Natural killer cell treated with Interleukin-12 subunit alpha and Interleukin-12 subunit beta and Interleukin-15 and Interleukin-18, amount 100 ng/mL, for 72 hours (primary cell): ENCODE data around the gene TEX38. TPM values are rescaled to one million over a fixed set of nuclear protein-coding genes. Genes with fewer than 3 reads are reported as not detected.
A peak's percentile ranks its signal among the peaks of the same experiment; 100 is the strongest.

Experiments
- ATAC-seq, 2 donors: fragments of 150-1000 bp; cut with Tn5 transposase in 1 of 2; sonication (Bioruptor Pico), chemical (Tn5 transposase) in 1 of 2; 2 replicates each; pipeline ENCODE4 v1.10.0; 2021
- DNase-seq: peaks from one replicate; pipeline ENCODE4 v3.0.0; 2022; ENCODE audit warnings: low spot score
- H3K27ac Mint-ChIP-seq, 2 donors: 1 replicate in 1 of 2; 2 replicates in 1 of 2; pipeline ENCODE4 v1.8.0; 2022; ENCODE audit warnings: mixed read lengths in 2 of 2, mild to moderate bottlenecking in 1 of 2, moderate library complexity in 1 of 2
- H3K27me3 Mint-ChIP-seq, 2 donors: 1 replicate in 1 of 2; 2 replicates in 1 of 2; pipeline ENCODE4 v1.8.0; 2022; ENCODE audit warnings: mixed read lengths in 2 of 2
- H3K36me3 Mint-ChIP-seq: one replicate; pipeline ENCODE4 v1.8.0; 2022; ENCODE audit warnings: mixed read lengths
- H3K4me1 Mint-ChIP-seq, 2 donors: 1 replicate in 1 of 2; 2 replicates in 1 of 2; pipeline ENCODE4 v1.8.0; 2022; ENCODE audit warnings: low read depth in 2 of 2, mixed read lengths in 2 of 2, mild to moderate bottlenecking in 1 of 2
- H3K4me3 Mint-ChIP-seq: one replicate; pipeline ENCODE4 v1.8.0; 2022; ENCODE audit warnings: mixed read lengths
- H3K9me3 Mint-ChIP-seq: 2 replicates; pipeline ENCODE4 v1.8.0; 2022; ENCODE audit warnings: mixed read lengths
- total RNA-seq, 2 donors: library from RNA; stranded (reverse); gene quantifications; one replicate each; pipeline ENCODE4 v1.2.3, GENCODE V29; 2022

Gene TEX38
- total RNA-seq, 2 donors from 2014 or later = 0.59 TPM; not detected in 1

DNA sequence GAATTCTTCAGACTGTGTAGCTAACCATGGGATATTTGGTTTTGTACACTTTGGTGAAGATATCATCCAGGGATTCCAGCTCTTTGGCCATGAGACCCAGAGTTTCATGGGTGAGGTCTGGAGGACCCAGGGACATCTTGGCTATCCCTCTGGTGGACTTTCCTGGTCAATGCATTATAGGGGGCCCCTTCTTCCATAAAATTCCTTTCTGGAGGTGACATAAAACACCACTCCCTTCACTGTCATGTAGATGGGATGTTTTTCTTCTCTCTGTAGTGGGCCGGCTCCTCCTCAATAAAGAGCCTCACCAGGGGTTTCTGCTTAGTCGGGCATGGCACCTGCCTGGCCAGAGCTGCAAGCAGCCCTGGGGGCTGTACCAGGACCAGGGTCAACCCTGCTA is 5.7 kb upstream of the TEX38 start:
- DNase-seq = no peak
- Mint-ChIP-seq H3K4me3 (peak overlapping the region; percentile 85), H3K27me3 (no peaks in the 10 kb centered on the region), H3K36me3 (peaks cover 9% of the 10 kb centered on the region), H3K9me3 (no peaks in the 10 kb centered on the region), H3K27ac (no peak overlapping the region), H3K4me1 (peaks cover 15 to 16% of the 10 kb centered on the region in 2 donors)
- no peak for ATAC-seq

DNA sequence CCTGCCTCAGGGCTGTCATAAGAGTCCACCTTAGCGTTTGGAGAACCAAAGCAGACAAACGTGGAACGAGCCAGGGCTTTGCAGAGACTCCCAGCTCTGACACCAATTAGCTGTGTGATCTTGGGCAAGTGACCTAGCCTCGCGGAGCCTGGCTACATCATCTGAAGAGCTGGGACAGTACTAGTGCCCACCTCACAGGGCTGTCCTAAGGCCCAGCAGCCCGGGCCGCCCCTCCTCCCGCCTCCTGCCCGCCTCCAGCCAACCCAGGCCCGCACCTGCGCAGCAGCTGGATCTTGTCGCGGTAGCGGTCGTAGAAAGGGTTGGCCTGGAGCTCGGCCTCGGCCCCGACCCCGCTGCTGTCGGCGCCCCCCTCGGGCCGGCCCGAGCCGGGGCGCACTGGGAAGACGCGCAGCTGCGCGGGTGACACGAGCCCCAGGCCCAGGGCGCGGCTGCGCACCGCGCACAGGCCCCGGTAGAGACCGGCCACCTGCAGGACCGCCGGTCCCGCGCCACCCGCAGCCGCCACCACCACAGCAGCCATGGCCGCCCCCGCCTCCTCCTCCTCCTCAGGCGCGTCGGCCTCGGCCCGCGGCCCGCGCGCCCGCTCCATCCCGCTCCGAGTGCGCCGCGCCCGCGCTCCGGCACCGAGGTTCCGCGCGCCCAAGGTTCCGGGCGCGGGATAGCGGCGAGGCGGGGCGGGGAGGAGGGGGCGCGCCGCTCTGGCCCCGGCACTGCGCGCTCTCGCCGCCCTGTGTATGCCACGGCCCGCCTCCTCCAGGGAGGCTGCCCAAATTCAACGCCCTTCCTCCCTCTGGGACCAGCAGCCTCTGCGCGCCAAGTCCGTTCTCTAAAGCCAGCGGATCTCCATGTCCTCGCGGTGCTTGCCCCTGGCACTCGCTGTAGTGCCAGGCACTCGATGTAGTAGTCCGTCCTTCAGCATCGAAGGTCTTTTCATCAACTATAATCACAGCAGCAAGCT is 3.6 kb upstream of the TEX38 start, which contains the start of gene ATPAF1:
ATPAF1 (minus strand) TSS at position 583 of the 979 bp plus-strand sequence; CDS start at position 541, 42 bp downstream.
- Mint-ChIP-seq H3K9me3 (no peaks in the 10 kb centered on the region), H3K4me3 (peak within 1 kb of the TSS; percentile 85), H3K27me3 (no peaks in the 10 kb centered on the region), H3K4me1 (peaks cover 15 to 16% of the 10 kb centered on the region in 2 donors), H3K27ac (peak within 1 kb of the TSS; percentile 18 to 39), H3K36me3 (peaks cover 9% of the 10 kb centered on the region)
- ATAC-seq (peak; percentile 93 to 94), DNase-seq (peak; percentile 80)

DNA sequence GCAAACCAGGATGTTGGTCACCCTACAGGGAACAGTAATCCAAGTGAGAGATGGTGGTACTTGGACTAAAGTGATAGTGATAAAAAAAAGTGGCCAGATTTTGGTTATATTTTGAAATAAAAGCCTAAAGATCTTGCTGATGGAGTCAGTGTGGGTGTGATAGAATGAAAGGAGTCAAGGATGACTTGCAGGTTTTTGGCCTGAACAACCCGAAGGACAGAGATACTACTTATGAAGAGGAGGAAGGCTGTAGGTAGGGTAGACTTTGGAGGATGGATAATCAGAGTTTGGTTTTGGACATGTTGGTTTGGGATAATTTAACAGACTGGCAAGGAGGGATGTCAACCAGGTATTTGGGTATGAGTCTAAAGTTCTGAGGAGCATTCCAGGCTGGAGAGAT is 1.5 kb upstream of the TEX38 start:
- H3K9me3 Mint-ChIP-seq = no peaks in the 10 kb centered on the region
- peaks cover 12 to 16% of the 10 kb centered on the region in 2 donors for H3K4me1 Mint-ChIP-seq
- H3K4me3 Mint-ChIP-seq = no peak overlapping the region
- no peaks in the 10 kb centered on the region for H3K27me3 Mint-ChIP-seq
- no peak for ATAC-seq
- no peak overlapping the region for H3K27ac Mint-ChIP-seq
- peaks cover under 1% of the 10 kb centered on the region for H3K36me3 Mint-ChIP-seq
- no peak for DNase-seq

DNA sequence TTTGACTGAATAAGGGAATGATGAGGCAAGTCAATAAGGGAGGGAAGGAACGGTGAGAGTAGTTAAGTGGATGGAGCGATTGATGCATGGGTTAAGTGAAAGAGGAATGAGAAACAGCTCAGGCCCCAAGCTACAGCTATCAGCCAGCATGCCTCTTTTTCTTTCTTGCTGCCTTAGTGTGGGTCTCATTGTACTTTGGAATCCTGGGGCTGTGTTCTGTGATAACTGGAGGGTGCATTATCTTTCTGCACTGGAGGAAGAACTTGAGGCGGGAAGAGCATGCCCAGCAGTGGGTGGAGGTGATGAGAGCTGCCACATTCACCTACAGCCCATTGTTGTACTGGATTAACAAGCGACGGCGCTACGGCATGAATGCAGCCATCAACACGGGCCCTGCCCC is 1.0 kb downstream of the TEX38 start:
- Mint-ChIP-seq H3K27me3 (no peaks in the 10 kb centered on the region), H3K4me1 (peaks cover 14 to 22% of the 10 kb centered on the region in 2 donors), H3K27ac (no peak overlapping the region), H3K4me3 (no peak overlapping the region), H3K36me3 (no peaks in the 10 kb centered on the region), H3K9me3 (no peaks in the 10 kb centered on the region)
- no peak for ATAC-seq
- no peak for DNase-seq

DNA sequence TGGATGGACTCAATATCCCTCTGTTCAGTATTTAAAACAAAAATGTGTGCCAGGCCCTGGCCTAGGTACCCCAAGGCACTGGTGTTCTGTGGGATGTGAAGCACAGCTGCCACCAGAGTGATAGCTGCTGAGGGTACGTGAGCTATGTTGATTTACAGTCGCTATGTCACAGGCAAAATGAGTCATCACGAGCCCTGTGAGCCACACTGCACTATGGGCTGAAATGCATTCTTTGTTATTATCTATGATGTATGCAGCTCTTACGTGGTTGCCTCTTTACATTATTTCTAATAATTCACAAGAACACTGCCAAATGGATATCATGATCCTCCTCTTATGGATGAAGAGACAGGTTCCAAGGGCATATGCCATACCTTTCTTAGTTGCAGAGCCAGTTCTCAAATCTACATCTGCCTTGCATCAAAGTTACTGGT is 2.1 kb downstream of the TEX38 start:
- H3K4me3 Mint-ChIP-seq = no peak overlapping the region
- H3K36me3 Mint-ChIP-seq = peaks cover 6% of the 10 kb centered on the region
- H3K27me3 Mint-ChIP-seq = no peaks in the 10 kb centered on the region
- H3K27ac Mint-ChIP-seq = no peak overlapping the region
- no peaks in the 10 kb centered on the region for H3K9me3 Mint-ChIP-seq
- no peak for DNase-seq
- peaks cover 14 to 22% of the 10 kb centered on the region in 2 donors for H3K4me1 Mint-ChIP-seq
- ATAC-seq = no peak

DNA sequence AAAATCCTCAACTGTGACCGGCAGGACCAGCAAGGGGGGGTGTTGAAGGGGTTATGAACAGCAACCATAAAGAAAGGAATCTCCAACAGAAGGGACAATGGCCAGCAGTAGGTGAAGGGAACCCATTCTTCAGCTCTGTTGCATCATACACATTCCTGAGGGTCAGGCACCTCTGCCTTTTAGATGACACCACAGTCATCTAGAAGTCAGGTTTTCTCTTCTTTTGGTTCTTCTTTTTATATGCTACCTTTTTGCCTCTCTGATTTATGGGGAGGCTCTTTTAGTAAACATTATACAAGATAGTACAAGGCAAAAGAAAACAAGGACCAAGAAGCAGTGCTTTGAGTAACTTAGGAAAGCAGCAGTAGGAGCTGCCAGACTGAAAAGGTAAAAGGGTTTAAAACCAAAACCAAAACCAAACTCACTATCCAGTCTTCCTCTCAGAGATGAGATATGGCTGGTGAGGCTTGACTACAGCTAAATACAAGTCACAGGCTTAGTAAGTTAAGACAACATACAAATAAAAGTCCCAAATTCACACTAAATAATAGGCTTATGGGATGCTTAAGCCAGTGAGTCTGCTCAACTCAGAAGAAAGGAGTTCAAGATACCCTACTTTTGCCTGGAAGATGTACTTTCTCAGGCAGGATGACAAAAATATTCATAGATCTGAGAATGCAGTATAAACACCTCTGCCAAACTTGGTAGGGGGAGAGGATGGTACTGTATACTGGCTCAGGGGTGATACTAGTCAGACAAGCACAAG is 4.1 kb downstream of the TEX38 start:
- Mint-ChIP-seq H3K36me3 (peaks cover 18% of the 10 kb centered on the region), H3K4me1 (peaks cover 14 to 22% of the 10 kb centered on the region in 2 donors), H3K4me3 (peak overlapping the region; percentile 46), H3K27me3 (no peaks in the 10 kb centered on the region), H3K9me3 (no peaks in the 10 kb centered on the region), H3K27ac (peak overlapping the region; percentile 77 to 93)
- ATAC-seq (peak; percentile 58 to 65), DNase-seq (no peak)

DNA sequence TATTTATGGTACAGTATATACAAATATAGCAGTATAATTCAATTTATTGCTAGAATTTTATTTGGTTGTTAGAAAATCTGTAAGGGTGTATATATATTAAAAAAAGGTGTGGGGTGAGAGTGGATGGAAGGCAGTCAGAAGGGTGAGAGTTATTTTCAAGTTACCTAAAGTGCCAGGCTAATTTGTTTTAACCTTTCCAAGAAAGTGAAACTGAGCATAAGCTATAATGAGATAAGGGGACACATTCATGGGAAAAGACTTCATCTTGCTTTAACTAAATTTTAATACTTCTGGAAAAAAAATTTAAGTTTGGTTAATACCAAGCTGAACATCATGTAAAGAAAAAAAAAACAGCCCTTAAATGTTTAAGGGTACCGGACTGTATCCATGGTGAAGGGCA is 4.9 kb downstream of the TEX38 start:
- peaks cover 14 to 22% of the 10 kb centered on the region in 2 donors for H3K4me1 Mint-ChIP-seq
- ATAC-seq (no peak), DNase-seq (no peak)
- H3K36me3 Mint-ChIP-seq = peaks cover 23% of the 10 kb centered on the region
- H3K27ac Mint-ChIP-seq = peak overlapping the region; percentile 77 to 93
- no peak overlapping the region for H3K4me3 Mint-ChIP-seq
- H3K9me3 Mint-ChIP-seq = no peaks in the 10 kb centered on the region
- no peaks in the 10 kb centered on the region for H3K27me3 Mint-ChIP-seq

DNA sequence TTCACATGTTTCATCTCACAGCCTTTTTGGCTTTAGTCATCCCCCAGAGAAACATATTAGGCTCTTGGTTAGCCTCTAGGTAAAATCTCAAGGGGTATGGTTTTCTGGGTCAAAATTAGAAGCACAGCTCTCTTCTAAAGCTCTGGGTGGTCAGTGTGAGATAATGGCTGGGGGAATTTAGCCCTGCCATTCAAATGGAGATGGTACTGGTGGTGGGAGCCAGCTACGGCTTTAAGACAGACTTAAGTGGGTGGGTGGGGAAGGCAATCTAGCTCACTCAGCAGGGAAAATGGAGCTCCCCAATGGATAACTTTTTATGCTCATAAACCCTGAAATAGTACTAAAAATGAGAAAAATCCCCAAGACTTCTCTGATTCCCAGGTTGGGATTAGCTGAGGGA is 5.7 kb downstream of the TEX38 start:
- Mint-ChIP-seq H3K4me1 (peaks cover 14 to 22% of the 10 kb centered on the region in 2 donors), H3K27me3 (no peaks in the 10 kb centered on the region), H3K27ac (peak overlapping the region; percentile 77 to 93), H3K36me3 (peaks cover 31% of the 10 kb centered on the region), H3K9me3 (no peaks in the 10 kb centered on the region), H3K4me3 (no peak overlapping the region)
- no peak for ATAC-seq
- no peak for DNase-seq

DNA sequence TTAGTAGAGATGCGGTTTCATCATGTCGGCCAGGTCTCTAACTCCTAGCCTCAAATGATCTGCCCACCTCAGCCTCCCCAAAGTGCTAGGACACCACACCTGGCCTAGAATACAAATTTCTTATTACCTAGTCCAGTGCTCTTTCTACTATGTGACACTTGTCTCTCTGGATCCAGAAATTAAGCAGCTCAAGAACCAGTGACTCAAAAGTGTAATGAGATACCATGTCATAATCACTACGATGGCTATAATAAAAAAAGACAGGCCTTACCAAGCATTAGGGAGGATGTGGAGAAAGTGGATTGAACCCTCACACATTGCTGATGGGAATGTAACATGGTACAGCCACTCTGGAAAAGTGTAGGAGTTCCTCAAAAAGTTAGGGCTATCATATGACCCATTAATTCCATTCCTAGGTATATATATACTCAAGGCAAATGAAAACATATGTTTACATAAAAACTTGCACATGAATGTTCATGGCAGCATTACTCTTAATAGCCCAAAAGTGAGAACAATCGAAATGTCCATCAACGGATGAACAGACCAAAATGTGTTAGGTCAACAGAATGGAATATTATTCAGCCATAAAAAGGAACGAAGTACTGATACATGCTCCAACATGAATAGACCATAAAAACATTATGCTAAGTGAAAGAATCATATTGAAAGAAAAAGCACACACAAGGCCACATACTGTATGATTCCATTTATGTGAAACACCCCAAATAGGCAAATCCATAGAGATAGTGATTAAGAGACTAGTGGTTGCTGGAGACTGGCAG is 8.3 kb downstream of the TEX38 start:
- no peaks in the 10 kb centered on the region for H3K27me3 Mint-ChIP-seq
- H3K36me3 Mint-ChIP-seq = peaks cover 39% of the 10 kb centered on the region
- H3K9me3 Mint-ChIP-seq = no peaks in the 10 kb centered on the region
- H3K4me1 Mint-ChIP-seq = peaks cover 14 to 22% of the 10 kb centered on the region in 2 donors
- H3K4me3 Mint-ChIP-seq = no peak overlapping the region
- ATAC-seq (no peak), DNase-seq (no peak)
- peak overlapping the region in 1 of 2 donors; percentile 24 for H3K27ac Mint-ChIP-seq

DNA sequence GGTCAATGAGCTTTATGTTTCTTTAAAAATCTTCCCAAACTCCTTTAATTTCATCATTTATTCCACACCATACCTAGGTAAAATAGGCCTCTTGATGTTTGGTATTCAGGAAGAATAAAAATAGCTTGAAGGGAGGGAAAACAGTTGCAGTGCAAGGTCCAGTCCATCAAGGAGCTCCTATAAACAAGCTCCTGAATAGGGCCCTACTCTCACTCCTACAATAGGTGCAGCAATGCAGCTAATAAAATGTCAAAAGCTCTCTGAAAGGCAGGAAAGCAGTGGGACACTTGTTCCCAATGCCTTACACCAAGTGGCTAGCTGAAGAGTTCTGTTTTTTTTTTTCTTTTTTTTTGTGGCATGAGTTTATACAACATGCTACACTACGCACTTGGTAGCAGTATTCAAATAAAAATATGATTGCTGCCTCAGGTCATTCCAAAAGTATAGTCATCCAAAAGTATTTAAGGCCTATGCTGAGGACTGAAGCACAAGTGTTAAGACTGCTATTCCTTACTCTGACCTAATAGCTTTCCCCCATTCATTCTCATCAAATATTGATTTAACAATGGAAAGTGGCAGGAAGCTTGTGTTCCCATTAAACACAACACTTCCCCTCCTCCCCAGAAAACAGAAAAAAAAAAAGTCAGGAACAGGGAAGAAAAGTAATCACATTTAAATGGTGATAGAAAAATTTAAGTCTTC is 9.8 kb downstream of the TEX38 start:
- ATAC-seq = no peak
- Mint-ChIP-seq H3K9me3 (no peaks in the 10 kb centered on the region), H3K27me3 (no peaks in the 10 kb centered on the region), H3K27ac (no peak overlapping the region), H3K4me3 (no peak overlapping the region), H3K36me3 (peaks cover 42% of the 10 kb centered on the region), H3K4me1 (peaks cover 3 to 9% of the 10 kb centered on the region in 2 donors)
- DNase-seq = no peak

DNA sequence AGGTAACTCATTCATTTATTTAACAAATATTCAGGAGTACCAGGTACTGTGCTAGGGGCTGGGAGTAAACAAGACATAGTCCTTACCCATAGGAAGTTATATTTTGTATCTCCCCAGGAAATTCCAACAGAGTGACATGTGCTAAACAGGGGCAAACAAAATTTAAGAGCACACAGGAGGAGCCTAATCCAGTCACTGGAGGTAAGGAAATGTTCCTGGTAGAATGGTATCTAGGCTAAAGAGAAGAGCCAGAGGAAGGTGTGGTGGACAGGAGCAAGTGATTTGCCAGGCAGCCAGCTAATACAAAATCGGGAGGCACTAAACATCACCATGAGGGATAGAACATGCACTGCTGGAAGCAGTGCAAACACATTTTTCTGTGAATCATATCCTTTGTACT is 10.4 kb downstream of the TEX38 start:
- Mint-ChIP-seq H3K27ac (no peak overlapping the region), H3K9me3 (no peaks in the 10 kb centered on the region), H3K4me3 (no peak overlapping the region), H3K4me1 (peaks cover 3 to 4% of the 10 kb centered on the region in 2 donors), H3K36me3 (peaks cover 47% of the 10 kb centered on the region), H3K27me3 (no peaks in the 10 kb centered on the region)
- no peak for ATAC-seq
- DNase-seq = no peak

DNA sequence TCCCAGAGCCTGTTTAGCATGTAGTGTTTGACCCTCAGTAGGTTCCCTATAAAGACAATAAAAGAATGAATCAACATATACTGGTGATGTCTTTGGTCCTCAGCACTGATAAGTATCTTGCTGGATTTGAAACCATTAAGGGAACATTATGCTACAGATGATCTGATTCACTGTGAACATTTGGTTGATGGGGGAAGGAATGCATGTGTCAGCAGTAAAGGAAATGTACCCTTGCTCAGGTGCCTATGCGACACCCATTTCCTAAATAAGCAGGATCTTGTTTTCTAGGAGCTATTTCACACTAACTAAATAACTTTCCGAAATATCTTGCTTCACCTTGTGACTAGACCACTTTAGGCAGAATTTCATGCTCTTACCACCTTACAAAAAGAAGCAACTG is 13.0 kb downstream of the TEX38 start:
- H3K9me3 Mint-ChIP-seq = no peaks in the 10 kb centered on the region
- no peak overlapping the region for H3K4me3 Mint-ChIP-seq
- no peak for ATAC-seq

DNA sequence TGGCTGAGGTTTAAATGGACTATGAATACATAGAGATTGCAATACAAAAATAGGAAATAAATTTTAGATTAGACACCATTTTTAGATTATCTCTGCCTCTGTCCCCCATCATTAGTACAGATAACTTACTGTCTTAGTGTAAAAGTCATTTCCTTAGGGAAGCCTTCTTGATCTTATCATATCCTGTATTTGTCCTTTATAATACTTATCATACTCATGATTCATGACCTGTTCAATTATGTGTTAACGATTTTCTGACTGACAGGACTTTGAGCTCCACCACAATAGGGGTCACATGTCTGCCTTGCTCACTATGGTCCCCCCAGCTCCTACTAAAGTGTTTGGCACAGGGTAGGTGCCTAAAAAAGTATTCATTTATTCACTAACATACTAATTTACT is 14.6 kb downstream of the TEX38 start:
- H3K4me3 Mint-ChIP-seq = no peak overlapping the region
- no peak for DNase-seq
- H3K27ac Mint-ChIP-seq = no peak overlapping the region
- no peak for ATAC-seq
- peaks cover 50% of the 10 kb centered on the region for H3K36me3 Mint-ChIP-seq
- no peaks in the 10 kb centered on the region for H3K27me3 Mint-ChIP-seq
- no peaks in the 10 kb centered on the region for H3K9me3 Mint-ChIP-seq
- peaks cover 0 to 8% of the 10 kb centered on the region in 2 donors for H3K4me1 Mint-ChIP-seq

More for the DNA sequence above, 13.0 kb downstream of the TEX38 start:
- DNase-seq = no peak
- Mint-ChIP-seq H3K27me3 (no peaks in the 10 kb centered on the region), H3K27ac (no peak overlapping the region), H3K36me3 (peaks cover 55% of the 10 kb centered on the region), H3K4me1 (peaks cover 0 to 8% of the 10 kb centered on the region in 2 donors)
